HG03439 (cell line): Measurements from ENCODE around the gene PBOV1.

Experiments used
- ATAC-seq: cut with Tn5 transposase; IDR thresholded peaks from one replicate; pipeline ENCODE4 v1.9.1; 2021; ENCODE audit warnings: mild to moderate bottlenecking, moderate library complexity; ENCODE audit not compliant: unreplicated experiment

PBOV1 gene

GRCh38 chr6:138206862-138207261 lies 11.4 kb downstream of the PBOV1 start:
- no peak for ATAC-seq

- no peak for ATAC-seq
These were observed 12.7 kb downstream of the PBOV1 start for GRCh38 chr6:138205437-138206094.

GRCh38 chr6:138204792-138205384 lies 13.4 kb downstream of the PBOV1 start:
- no peak for ATAC-seq

DNA sequence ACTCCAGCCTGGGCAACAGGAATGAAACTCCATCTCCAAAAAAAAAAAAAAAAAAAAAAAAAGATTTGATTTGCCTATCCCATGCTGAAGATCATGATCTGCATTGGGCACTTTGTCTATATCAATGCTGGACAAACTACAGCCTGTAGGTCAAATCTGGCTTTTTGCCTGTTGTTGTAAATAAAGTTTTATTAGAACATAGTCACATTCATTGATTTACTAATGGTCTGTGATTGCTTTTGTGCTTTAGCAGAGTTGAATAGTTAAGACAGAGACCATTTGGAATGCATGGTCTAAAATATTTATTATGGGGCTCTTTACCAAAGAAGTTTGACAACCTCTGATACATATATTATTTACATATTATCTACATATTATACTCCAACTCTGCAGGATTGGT lies 14.0 kb downstream of the PBOV1 start:
- ATAC-seq, result no peak

DNA sequence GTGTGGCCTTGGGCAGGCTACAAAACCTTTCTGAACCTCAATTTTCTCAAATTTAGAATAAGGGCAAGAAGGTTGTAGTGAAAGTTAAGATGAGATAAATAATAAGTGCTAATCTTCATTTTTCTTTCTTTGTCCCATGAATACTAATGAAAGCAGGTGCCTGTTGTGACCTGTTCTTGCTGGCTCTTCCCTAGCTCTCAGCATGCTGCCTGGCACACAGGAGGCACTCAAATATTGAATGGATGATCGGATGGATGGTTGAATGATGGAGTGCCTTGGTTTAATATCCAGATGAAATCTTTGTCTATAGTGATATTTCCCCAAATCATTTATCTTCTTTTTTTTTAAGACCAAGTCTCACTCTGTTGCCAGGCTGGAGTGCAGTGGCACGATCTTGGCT lies 15.0 kb downstream of the PBOV1 start:
- no peak for ATAC-seq

GRCh38 chr6:138201836-138202235 lies 16.5 kb downstream of the PBOV1 start:
- ATAC-seq, result no peak

GRCh38 chr6:138198430-138199091 lies 19.7 kb downstream of the PBOV1 start:
- no peak for ATAC-seq

- ATAC-seq, result no peak
These were observed 20.7 kb downstream of the PBOV1 start for GRCh38 chr6:138197570-138197969.

GRCh38 chr6:138196122-138196738 lies 22.1 kb downstream of the PBOV1 start:
- ATAC-seq, result no peak

DNA sequence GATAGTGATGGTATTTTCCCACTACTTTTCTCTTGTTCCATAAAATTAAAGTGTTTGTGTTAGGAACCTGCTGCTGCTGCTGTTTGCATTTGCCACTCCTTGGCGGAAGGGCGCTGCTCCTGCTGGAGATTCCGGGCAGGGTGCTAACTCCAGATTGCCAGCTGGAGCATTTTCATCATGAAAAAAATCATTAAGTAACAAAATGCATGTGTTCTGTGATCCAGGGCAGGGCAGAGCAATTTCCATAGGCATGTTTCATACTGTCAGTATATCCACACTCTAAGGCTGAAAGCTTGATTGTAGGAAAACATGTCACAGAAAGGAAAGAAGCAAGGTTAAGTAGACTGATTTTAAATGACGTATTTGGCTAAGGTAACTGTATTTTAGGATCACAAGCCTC lies 24.0 kb downstream of the PBOV1 start:
- no peak for ATAC-seq

- ATAC-seq, result no peak
These were observed 29.9 kb downstream of the PBOV1 start for GRCh38 chr6:138188278-138188941.

GRCh38 chr6:138187156-138187555 lies 31.1 kb downstream of the PBOV1 start:
- ATAC-seq, result no peak

DNA sequence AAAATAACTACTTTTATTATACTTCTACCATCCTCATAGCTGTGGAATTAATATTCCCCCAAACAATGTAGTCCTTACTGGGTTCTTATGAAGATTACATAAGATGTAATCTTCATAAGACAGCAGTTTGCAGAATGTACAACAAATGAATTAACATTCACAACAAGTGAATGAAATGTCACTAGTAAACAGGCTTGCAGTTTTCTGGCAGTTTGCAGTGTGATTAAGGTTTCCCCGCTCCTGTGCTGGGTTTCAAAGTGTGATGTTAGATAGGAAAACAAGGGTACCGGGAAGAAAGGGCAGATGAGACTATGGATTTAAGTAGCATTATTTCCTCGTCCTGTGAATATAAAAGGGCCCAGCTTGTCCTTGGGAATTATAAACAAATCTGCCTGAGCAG lies 34.1 kb downstream of the PBOV1 start:
- ATAC-seq, result no peak

GRCh38 chr6:138183790-138184134 lies 34.5 kb downstream of the PBOV1 start:
- no peak for ATAC-seq

DNA sequence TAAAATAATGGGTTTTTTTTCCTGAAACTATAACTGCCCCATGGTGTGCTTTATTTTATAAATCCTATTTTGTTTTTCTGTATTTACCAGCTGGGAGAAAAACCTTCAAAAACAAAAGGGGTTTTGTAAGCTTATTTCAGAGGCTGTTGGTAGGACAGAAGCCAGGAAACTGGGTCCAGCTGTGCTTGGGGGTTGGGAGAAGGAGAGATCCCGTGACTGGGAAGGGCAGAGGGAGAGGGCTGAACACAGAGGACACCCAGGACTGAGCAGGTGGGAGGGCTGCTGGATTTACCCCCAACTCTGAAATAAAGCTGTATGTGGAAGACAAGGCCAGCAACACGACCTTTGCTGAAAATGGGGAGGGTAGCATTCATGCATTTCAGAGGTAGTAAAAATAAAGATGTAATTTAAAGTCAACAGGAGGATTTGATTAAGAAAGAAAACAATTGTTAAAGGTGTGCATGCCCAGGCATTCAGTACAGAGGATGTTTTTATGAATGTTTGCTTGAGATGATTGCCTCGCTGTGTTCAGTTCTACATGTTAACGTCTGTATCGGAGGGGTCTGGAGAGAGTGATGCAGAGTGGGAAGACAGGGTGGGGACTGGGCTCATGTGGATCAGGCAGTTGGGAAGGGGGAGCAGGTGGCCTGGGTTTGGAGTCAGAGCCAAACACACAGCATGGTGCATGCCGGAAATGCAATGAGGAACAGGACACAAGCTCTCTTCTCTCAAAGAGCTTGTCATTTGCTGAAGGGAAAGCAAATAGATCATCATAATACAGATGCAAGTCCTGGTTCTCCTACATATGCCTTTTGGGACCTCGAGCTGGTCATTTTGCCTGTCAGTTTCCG lies 35.1 kb downstream of the PBOV1 start:
- ATAC-seq, result no peak

DNA sequence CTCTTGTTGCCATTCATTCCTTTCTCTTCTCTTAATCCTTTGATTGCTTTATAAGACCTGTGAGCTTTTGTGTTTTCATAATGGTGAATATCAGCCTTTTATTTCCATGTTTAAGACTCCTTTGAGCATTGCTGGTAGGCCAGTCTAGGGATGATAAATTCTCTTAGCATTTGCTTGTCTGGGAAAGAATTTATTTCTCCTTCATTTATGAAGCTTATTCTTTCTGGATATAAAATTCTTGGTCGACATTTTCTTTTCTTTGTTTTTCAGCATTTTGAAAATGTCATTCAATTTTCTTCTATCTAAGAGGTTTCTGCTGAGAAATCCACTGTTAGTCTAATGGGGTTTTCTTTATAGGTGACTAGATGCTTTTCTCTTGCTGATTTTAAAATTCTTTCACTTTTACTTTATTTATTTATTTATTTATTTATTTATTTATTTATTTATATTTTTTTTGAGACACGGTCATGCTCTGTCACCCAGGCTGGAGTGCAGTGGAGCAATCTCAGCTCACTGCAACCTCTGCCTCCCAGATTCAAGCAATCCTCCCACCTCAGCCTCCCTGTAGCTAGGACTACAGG lies 41.5 kb downstream of the PBOV1 start:
- no peak for ATAC-seq

DNA sequence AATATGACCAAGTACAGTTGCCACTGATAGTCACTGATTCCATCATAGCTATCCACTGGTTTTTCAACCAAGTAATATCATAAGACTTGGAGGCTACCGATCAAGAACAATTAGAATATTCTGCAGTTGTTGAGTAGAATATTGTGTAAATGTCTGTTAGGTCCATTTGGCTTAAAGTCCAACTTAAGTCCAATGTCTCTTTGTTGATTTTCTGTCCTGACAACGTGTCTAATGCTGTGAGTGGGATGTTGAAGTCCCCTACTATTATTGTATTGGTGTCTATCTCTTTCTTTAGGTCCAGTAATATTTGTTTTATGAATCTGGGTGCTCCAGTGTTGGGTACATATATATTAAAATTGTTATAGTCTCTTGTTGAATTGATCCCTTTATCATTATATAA lies 42.7 kb downstream of the PBOV1 start:
- ATAC-seq, result no peak
